ENCODE data around the gene HIPK2.

DNA sequence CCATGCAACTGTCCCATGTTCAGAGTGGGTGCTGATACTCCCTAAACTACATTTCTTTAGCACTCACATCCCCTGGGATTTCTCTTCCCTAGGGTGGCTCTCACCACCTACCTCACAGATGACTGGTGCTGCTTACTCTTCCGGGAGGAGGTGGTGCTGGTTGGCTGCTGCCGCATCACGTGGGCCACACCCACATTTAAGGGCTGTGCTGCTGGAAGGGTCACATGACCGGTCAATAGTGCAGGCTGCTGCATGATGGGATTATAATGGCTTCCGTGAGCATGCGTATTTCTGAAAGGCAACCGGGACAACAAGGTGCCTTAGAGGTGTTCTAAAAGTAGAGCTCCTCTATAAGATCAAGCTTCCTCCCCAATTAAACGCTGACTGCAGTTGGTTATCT is 177.5 kb downstream of the HIPK2 start:
- TF ChIP-seq, protein P1, sequence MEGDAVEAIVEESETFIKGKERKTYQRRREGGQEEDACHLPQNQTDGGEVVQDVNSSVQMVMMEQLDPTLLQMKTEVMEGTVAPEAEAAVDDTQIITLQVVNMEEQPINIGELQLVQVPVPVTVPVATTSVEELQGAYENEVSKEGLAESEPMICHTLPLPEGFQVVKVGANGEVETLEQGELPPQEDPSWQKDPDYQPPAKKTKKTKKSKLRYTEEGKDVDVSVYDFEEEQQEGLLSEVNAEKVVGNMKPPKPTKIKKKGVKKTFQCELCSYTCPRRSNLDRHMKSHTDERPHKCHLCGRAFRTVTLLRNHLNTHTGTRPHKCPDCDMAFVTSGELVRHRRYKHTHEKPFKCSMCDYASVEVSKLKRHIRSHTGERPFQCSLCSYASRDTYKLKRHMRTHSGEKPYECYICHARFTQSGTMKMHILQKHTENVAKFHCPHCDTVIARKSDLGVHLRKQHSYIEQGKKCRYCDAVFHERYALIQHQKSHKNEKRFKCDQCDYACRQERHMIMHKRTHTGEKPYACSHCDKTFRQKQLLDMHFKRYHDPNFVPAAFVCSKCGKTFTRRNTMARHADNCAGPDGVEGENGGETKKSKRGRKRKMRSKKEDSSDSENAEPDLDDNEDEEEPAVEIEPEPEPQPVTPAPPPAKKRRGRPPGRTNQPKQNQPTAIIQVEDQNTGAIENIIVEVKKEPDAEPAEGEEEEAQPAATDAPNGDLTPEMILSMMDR (IDR thresholded peaks at IDR 0.05): no peak
- TF ChIP-seq EP300 (IDR thresholded peaks at IDR 0.05): no peak
